IPS-18c (cell line): Measurements from ENCODE around the gene MYRF.
A peak's percentile ranks its signal among the peaks of the same experiment; 100 is the strongest.

Source experiments
- H3K4me3 ChIP-seq: 2 replicates; pipeline ENCODE4 v1.7.0; 2013; ENCODE audit warnings: low read depth, mild to moderate bottlenecking, low read length, moderate library complexity; ENCODE audit not compliant: insufficient read depth
- H3K9me3 ChIP-seq: one replicate; pipeline ENCODE4 v1.6.1; 2013; ENCODE audit warnings: mild to moderate bottlenecking, low read length, moderate library complexity; ENCODE audit not compliant: control insufficient read depth, insufficient read depth

Gene MYRF

DNA sequence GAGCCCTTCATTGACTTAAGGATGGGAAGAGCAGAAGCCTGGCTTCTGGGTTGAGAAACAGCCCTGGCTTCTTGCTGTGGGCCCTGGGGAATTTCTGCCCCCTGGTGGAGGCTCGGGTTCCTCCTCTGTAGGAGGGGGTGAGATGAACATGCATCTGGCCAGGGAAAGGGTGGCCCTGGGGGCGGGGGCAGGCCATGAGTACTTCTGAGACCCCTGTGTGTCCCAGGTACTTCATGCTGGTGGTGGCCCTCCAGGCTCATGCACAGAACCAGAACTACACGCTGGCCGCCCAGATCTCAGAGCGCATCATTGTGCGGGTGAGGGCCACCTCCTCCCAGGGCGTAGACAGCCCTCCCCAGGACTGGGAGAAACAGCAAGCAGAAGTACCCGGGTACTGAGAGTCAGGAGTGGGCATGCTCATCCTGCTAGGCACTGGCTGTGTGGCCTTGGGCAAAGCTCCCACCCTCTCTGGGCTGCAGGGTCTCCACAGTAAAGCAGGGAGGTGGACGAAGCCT, 24.2 kb downstream of the MYRF start:
- no peak overlapping the region for H3K4me3 ChIP-seq
- no peaks in the 10 kb centered on the region for H3K9me3 ChIP-seq

DNA sequence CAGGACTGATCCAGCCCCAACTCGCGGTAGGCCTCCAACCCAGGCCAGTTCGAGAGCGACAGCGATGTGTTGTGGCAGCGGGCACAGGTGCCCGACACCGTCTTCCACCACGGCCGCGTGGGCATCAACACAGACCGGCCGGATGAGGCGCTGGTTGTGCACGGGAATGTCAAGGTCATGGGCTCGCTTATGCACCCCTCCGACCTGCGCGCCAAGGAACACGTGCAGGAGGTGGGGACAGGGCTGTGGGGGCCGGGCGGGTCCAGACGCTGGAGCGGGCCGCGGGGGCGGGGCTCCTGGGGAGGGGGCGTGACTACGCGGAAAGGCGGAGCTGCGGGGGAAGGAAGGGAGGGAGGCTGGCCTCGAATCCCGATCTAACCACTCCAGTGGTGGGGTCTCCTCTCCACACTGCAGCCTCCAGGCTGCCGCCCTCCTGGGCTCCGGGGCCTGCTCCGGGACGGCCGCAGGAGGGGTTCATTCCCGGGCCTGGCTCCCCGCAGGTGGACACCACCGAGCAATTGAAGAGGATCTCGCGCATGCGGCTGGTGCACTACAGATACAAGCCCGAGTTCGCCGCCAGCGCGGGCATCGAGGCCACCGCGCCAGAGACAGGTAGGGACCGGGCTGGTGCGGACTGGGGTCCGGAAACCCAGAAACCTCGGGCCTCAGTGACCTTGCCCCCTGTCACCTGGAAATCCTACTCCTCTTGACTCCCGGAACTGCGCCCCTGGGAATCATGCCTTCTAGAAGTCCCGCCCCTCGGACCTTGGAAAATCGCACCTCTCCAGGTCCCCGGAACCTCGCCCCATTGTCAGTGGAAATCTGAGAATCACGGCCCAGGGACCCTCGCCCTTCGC, 25.0 kb downstream of the MYRF start:
- Histone ChIP-seq H3K4me3 (no peak overlapping the region), H3K9me3 (no peaks in the 10 kb centered on the region)

DNA sequence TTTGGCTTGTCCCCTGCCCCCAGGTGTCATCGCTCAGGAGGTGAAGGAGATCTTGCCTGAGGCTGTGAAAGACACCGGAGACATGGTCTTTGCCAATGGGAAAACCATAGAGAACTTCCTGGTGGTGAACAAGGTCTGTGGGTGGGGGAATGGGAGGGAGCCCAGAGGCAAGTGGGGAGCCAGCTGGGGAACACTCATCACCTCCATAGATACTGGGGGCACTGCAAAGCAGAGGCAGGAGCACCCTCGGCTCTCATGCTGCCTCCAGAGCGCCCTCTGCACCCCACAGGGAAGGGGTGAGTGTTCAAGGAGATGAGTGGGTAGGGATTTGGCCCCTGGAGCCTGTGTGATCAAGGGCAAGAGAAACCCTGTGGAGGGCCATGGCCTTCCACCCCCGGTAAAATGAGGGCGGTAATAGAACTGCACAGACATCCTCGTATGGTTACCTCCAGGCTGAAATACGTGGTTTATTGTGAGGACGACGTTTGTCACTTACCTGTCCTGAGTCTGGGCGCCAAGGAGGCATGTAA, 26.0 kb downstream of the MYRF start:
- Histone ChIP-seq H3K4me3 (no peak overlapping the region), H3K9me3 (no peaks in the 10 kb centered on the region)

DNA sequence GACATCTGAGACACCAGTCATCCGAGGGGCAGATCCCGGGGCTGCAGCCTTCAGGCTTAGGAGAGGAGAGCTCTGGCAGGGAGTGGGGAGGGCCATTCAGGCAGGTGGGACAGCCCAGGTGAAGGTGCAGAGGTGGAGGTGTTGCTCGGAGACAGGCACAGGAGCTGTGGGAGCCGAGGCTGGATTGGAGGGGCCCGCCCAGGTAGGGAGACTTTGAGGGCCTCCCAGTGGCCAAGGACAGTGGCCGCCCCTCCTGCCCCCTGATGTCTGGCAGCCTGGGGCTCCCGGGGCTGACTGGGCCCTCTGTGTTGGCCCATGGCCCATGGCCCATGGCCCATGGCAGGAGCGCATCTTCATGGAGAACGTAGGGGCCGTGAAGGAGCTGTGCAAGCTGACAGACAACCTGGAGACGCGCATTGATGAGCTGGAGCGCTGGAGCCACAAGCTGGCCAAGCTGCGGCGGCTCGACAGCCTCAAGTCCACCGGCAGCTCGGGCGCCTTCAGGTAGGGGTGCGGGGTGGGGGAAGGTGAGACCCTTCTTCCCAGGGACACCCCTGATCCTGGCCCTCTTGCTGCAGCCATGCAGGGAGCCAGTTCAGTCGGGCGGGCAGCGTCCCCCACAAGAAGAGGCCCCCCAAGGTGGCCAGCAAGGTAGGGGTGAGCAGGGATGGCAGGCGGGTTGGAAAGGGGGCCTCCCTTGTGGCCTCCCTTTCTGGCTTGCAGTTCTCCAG, 26.6 kb downstream of the MYRF start:
- H3K9me3 ChIP-seq: no peaks in the 10 kb centered on the region

DNA sequence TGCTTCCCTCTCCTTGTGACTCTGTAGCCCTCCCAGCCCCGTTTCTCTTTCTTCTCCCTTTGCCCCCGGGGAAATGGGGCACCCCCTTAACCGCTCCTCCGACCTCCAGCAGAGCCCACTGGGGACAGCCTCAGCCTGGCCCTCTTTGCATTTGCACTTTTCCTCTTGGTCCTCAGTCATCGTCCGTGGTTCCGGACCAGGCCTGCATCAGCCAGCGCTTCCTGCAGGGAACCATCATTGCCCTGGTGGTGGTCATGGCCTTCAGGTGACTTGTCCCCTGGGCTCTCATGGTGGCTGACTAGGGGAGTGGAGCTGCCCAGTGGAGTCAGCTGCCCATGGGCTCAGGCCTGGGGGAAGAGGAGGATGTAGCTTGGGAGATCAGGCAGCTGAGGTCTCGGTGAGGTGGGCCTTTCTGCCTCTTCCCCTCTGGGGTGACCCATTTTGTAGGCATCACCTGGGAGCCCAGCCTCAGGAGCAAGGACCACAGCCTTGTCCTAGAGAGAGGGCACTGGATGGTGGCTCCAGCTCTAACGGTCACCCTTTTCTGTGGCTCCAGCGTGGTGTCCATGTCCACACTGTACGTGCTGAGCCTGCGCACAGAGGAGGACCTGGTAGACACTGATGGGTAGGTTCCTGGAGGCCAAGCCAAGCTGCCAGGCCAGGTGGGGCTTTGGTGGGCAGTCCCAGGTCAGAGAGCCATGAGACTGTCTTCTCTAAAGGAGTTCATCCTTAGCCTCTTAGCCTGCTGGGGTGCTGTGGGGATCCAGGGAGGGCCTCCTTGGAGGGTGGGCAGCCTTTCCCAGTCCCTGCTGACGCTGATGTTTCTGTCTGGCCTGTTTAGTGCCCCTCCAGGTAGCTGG, 27.5 kb downstream of the MYRF start:
- Histone ChIP-seq H3K9me3 (no peaks in the 10 kb centered on the region), H3K4me3 (no peak overlapping the region; the same call in 1 of the 2 replicates)

More for the DNA sequence above, 26.6 kb downstream of the MYRF start:
- H3K4me3 ChIP-seq: no peak overlapping the region

DNA sequence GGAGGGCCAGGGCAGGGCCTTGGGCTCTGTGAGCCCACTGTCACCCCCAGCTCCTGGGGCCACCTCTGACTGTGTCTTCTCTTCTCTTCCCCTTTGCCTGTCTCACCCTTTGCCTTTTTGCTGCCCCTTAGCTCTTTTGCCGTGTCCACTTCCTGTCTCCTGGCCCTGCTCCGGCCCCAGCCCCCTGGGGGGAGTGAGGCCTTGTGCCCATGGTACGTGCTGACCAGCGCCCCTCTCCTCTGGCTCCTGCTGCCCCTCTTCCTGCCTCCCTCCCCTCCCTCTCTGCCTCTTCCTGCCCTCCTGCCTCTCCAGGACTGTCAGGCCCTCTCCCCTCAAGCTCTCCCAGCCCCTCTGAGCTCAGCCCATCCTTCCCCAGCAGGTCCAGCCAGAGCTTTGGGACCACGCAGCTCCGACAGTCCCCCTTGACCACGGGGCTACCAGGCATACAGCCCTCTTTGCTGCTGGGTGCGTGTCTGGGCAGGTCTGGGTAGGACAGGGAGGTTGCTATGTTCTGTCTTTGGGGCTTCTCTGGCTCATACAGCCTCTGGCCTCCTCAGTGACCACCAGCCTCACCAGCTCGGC, 28.2 kb downstream of the MYRF start:
- H3K4me3 ChIP-seq: no peak overlapping the region
- H3K9me3 ChIP-seq: no peaks in the 10 kb centered on the region

DNA sequence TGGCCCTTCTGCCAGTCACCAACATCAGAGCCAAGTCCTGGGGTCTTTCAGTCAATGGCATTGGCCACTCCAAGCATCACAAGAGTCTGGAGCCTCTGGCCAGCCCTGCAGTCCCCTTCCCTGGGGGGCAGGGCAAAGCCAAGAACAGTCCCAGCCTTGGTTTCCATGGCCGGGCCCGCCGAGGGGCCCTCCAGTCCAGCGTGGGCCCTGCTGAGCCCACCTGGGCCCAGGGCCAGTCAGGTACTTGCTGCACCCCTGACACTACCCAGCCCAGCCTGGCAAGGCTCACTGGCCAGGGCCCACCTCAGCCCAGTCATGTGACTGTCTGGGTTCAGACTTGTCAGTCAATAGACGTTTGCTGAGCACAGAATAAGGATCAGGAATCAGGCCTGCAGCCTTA, 29.1 kb downstream of the MYRF start:
- H3K9me3 ChIP-seq: no peaks in the 10 kb centered on the region

DNA sequence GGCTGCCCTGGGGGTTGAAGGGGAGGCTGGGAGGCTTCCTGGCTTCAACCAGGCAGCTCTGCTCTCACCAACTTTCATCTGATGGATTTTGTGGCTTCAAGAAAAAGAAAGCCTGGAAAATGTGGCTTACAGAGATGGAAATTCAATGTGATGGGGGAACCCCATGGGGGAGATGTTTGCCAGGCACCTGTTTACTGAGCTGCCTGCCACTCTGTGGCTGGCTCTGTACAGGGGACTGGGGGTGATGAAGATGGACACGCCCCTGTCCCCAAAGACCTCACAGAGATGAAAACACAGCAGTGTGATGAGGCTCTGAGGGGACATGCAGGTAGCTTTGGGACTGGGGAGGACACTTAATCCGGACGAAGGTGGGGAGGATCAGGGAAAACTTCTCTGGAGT, 29.9 kb downstream of the MYRF start:
- Histone ChIP-seq H3K9me3 (no peaks in the 10 kb centered on the region), H3K4me3 (no peak overlapping the region)

More for the DNA sequence above, 29.1 kb downstream of the MYRF start:
- no peak overlapping the region for H3K4me3 ChIP-seq

DNA sequence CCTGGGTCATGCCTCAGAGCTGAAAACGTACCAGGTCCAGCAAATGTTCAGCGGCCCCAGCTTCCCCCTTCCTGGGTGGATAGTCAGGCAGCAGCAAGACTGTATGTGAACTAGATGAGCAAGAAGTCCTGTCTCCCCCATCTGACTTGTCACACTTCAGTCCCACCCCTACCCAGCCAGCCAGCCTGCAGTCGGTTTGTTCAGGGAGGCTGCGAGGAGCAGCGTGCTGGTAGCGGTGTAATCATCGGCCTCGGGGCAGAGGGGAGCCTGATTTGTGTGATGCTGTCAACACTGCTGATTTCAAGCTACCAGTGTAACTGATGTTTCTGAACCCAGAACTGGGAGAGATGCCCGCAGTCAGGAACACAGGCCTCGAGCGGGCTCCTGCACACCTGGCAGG, 30.4 kb downstream of the MYRF start:
- no peaks in the 10 kb centered on the region for H3K9me3 ChIP-seq
- H3K4me3 ChIP-seq: no peak overlapping the region

DNA sequence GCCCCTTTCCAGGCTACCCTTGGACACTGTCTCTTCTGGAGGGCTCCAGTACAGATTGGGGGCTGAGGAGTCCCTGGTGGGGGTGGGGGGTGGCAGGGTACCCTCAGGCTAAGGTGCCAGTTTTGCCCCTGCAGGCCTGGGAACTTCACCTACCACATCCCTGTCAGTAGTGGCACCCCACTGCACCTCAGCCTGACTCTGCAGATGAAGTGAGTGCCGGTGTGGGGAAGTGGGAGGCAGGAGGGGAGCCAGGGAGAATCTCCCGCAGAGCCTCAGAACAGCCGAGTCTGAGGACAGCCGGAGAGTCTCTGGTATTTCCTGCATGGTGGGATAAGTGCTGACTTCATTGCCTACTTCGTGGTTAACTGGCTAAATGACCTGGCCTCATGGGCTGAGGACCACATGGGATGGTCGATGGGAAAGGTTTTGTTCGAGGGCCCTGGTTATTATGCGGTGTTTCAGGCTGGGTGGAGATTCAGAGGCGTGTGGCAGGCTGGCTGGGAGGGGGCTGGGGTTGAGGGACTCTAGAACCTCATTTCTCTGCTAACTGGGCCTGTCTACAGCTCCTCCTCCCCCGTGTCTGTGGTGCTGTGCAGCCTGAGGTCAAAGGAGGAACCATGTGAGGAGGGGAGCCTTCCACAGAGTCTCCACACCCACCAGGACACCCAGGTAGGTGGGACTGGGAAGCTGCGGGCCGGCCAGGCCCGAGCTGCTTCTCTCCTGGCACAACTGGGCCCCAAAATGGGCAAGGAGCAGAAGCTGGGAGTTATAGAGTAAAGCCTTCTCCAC, 31.5 kb downstream of the MYRF start:
- no peak overlapping the region for H3K4me3 ChIP-seq
- no peaks in the 10 kb centered on the region for H3K9me3 ChIP-seq

DNA sequence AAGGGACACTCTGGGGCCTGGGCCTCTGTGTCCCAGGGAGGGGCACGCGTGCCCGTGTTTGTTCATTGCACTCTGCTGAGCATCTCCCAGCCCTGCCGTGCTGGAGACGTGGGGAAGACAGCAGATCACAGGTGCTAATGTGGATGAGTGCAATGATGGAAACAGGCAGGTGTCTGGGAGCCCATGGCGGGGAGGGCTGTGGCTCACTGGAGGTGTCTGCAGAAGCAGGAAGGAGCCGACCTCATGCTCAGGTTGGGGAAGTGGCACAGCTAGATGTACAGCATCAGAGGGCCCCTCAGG, 32.0 kb downstream of the MYRF start:
- Histone ChIP-seq H3K4me3 (no peak overlapping the region), H3K9me3 (no peaks in the 10 kb centered on the region)

DNA sequence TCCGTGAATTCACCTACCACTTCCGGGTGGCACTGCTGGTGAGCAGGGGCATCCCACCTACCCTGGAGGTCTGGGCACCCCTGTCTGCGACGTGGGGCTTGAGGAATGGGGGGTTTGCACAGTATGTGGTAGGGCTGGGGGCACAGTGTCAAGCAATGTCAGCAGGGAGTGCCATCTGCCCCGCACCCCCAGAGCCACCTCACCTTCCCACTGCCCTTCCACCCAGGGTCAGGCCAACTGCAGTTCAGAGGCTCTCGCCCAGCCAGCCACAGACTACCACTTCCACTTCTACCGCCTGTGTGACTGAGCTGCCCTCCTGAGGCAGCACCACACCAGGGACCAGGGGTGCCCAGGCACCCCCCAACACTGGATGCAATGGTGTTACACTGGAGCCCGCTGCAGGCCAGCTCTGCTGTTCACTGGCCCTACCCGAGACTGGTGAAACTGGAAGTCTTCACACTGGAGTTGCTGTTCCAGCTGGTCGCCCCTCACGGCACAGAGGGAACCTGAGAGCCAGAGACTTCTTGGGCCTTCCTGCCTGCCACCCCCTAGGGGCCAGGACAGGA, 33.5 kb downstream of the MYRF start:
- H3K9me3 ChIP-seq: no peaks in the 10 kb centered on the region
- H3K4me3 ChIP-seq: no peak overlapping the region

DNA sequence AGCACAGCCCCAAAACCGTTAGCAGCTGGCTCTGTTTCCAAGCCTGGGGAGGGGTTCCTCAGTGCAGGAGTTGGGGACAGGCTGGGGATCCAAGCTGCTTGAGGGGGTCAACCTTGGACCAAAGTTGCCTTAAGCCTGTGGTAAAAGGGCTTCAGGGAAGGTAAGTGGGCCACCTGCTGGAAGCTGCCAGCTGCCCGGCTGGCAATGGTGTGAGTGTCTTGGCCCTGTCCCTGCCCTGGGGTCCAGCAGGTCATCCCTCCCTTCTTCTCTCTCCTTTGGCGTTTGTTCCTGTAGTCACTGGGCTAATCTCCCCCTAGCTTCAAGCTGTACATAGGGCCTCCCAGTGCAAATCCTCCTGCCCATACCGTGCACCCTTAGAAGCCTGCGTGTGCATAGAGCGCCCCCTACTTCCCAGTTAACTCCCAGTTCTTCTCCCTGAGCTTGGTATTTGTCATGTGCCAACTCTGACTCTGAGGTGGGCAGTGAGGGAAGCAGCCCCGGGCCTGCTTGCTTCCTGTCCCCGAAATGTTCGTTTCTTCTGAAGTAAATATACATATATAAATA, 35.6 kb downstream of the MYRF start:
- Histone ChIP-seq H3K9me3 (no peaks in the 10 kb centered on the region), H3K4me3 (no peak overlapping the region)

DNA sequence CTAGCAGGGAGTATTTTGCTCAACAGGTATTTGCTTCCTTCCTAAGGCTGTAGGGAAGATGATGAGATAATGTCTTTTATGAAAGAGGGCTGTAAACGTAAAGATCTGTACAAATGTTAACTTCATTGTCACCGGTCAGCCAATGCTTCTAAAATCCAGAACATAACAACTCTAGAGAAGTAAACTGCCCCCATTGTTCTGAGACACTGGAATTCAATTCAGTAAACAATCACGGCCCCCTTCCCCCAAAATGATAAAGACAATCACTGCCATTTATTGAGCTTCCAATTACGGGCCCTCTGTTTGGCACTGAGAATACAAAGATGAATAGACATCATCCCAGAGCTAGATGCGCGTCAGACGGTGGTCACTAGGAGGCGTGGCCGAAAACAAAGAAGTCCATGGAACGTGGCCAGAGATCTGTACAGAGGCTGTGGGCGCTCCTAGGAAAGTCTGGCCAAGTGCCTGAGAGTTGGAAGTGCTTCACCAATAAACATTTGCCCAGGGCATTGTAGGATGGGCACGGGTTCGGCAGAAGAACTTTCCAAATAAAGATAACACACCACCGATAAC, 39.4 kb downstream of the MYRF start:
- Histone ChIP-seq H3K4me3 (peak overlapping the region; percentile 91), H3K9me3 (no peaks in the 10 kb centered on the region)

DNA sequence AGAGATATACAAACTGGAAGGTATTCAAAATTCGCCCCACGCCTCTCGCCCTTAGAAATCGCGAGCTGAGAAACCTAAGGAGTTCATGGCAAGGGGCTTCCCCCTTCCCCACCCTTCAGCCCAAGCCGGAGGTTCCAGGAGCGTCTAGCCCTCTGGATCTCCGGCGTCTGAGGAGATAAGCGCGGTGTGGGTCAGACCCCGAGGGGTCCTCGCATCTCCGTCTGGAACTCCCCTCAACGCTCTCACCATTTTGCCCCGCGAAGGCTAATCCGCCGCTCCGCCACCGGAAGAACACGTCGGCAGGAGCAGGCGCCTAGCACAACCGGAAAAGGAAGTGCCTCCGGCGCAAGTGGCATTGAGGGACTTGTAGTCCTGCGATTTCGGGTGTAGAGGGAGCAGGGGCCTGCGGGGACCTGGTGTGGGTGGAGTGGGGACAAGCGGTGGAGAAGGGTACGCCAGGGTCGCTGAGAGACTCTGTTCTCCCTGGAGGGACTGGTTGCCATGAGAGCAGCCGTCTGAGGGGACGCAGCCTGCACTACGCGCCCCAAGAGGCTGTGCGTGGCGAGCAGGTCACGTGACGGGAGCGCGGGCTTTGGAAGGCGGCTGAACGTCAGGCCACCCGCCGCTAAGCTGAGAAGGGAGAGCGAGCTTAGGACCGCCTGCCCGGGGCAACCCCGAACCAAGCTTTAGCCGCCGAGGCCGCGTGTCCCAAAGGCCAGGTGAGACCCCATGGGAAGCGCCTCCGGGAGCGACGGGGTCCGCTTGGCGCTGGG, 40.1 kb downstream of the MYRF start, which contains the start of the genes FEN1 and TMEM258:
FEN1 (plus strand) TSS at position 602 of the 773 bp plus-strand sequence. CDS start 2,451 bp downstream, outside the sequence.
TMEM258 (minus strand) TSS at position 290 of the 773 bp plus-strand sequence; CDS start at position 249, 41 bp downstream.
- Histone ChIP-seq H3K4me3 (peak within 1 kb of the TSS; percentile 91), H3K9me3 (no peaks in the 10 kb centered on the region)
